Measurements from ENCODE around the gene SPECC1.

DNA sequence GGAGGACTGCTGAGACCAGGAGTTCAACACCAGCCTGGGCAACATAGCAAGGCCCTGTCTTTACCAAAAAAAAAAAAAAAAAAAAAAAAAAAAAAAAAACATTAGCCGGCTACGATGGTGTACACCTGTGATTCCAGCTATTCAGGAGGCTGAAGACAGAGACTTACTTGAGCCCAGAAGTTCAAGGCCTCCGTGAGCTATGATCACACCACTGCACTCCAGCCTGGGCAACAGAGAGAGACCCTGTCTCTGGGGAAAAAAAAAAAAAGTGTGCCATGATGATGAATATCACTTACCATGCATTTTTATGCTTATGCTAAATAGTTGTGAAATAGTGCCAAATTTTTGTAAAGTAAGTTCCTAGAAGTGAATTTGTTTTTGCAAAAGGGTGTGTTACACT is 261.2 kb downstream of the SPECC1 start:
- TF ChIP-seq CTCF (IDR thresholded peaks at IDR 0.05) (no peak), POLR2A (IDR thresholded peaks at IDR 0.05) (no peak)
